HG02938 (cell line): ENCODE results near the gene UPK1A.
"Not testable (repeated sequence)": the region's sequence is repeated elsewhere in the genome, so short reads cannot be mapped to it uniquely, and the experiment has no call there.

Experiments
- ATAC-seq: cut with Tn5 transposase; IDR thresholded peaks from one replicate; pipeline ENCODE4 v1.9.1; 2021; ENCODE audit warnings: mild to moderate bottlenecking, moderate library complexity; ENCODE audit not compliant: unreplicated experiment

Gene UPK1A

GRCh38 chr19:35716801-35717664, 50.7 kb downstream of the UPK1A start:
- ATAC-seq: peak; percentile 51

- ATAC-seq: no peak
Measured at GRCh38 chr19:35717665-35718344, 51.5 kb downstream of the UPK1A start, which contains the start of gene KMT2B. Gene KMT2B (plus strand): TSS chr19:35718003. CDS start chr19:35718019, 16 bp downstream.

- no peak for ATAC-seq
Measured at GRCh38 chr19:35718345-35719041, 52.2 kb downstream of the UPK1A start.

- ATAC-seq: no peak
Measured at GRCh38 chr19:35719402-35720162, 53.3 kb downstream of the UPK1A start.

GRCh38 chr19:35720163-35720524, 53.8 kb downstream of the UPK1A start:
- ATAC-seq: no peak

GRCh38 chr19:35720648-35721047, 54.3 kb downstream of the UPK1A start:
- ATAC-seq: no peak

GRCh38 chr19:35721374-35721773, 55.1 kb downstream of the UPK1A start:
- no peak for ATAC-seq

- ATAC-seq: no peak
Measured at GRCh38 chr19:35722461-35722860, 56.1 kb downstream of the UPK1A start.

GRCh38 chr19:35722897-35723296, 56.6 kb downstream of the UPK1A start:
- no peak for ATAC-seq

GRCh38 chr19:35723671-35724070, 57.4 kb downstream of the UPK1A start:
- ATAC-seq: no peak

- not testable (repeated sequence) for ATAC-seq
Measured at GRCh38 chr19:35724132-35724531, 57.8 kb downstream of the UPK1A start.

GRCh38 chr19:35724560-35724959, 58.2 kb downstream of the UPK1A start:
- no peak for ATAC-seq

- no peak for ATAC-seq
Measured at GRCh38 chr19:35725216-35725861, 59.0 kb downstream of the UPK1A start.

GRCh38 chr19:35727053-35727955, 61.0 kb downstream of the UPK1A start:
- no peak for ATAC-seq
